ENCODE data around the gene POLR2A. TPM values are rescaled to one million over a fixed set of nuclear protein-coding genes. Genes with fewer than 3 reads are reported as not detected.

Gene POLR2A
- total and polyA plus RNA-seq, 2 of the 13 experiments (the other 11 are each of a cell fraction or from before 2014, with no cell fraction given): 17.8 to 18.3 TPM

GRCh38 chr17:7548585-7549400, 64.6 kb downstream of the POLR2A start, which contains the start of gene TNFSF12 (continued):
- TF ChIP-seq HMG20A (CRISPR knock-in tag; IDR thresholded peaks at IDR 0.05; ENCODE audit: borderline replicate concordance) (no peak), PLRG1 (conservative IDR thresholded peaks at IDR 0.05) (no peak), ZBTB8A (CRISPR knock-in tag; IDR thresholded peaks at IDR 0.05; ENCODE audit: borderline replicate concordance, low read depth) (no peak), UBTF (CRISPR knock-in tag; IDR thresholded peaks at IDR 0.05) (peak; percentile 89), ZNF567 (CRISPR knock-in tag; IDR thresholded peaks at IDR 0.05; ENCODE audit: borderline replicate concordance) (no peak), ZNF430 (CRISPR knock-in tag; IDR thresholded peaks at IDR 0.05) (no peak), ZNF562 (CRISPR knock-in tag; IDR thresholded peaks at IDR 0.05; ENCODE audit: borderline replicate concordance) (no peak), ZFP91 (CRISPR knock-in tag; IDR thresholded peaks at IDR 0.05; ENCODE audit: borderline replicate concordance) (peak; percentile 43; the same call in 1 of the 2 replicates), SAFB2 (CRISPR knock-in tag; IDR thresholded peaks at IDR 0.05; ENCODE audit: borderline replicate concordance, low read depth) (no peak), ZBTB26 (CRISPR knock-in tag; IDR thresholded peaks at IDR 0.05; ENCODE audit: borderline replicate concordance) (no peak), ADNP (CRISPR knock-in tag; IDR thresholded peaks at IDR 0.05) (no peak), ZSCAN9 (CRISPR knock-in tag; IDR thresholded peaks at IDR 0.05; ENCODE audit: borderline replicate concordance) (no peak), EED (CRISPR knock-in tag; IDR thresholded peaks at IDR 0.05) (no peak), PHF20 (CRISPR knock-in tag; IDR thresholded peaks at IDR 0.05) (no peak), KDM2A (CRISPR knock-in tag; IDR thresholded peaks at IDR 0.05; ENCODE audit: borderline replicate concordance, low read depth) (peak; percentile 47; the same call in 1 of the 2 replicates)
- TF ChIP-seq, protein P1, sequence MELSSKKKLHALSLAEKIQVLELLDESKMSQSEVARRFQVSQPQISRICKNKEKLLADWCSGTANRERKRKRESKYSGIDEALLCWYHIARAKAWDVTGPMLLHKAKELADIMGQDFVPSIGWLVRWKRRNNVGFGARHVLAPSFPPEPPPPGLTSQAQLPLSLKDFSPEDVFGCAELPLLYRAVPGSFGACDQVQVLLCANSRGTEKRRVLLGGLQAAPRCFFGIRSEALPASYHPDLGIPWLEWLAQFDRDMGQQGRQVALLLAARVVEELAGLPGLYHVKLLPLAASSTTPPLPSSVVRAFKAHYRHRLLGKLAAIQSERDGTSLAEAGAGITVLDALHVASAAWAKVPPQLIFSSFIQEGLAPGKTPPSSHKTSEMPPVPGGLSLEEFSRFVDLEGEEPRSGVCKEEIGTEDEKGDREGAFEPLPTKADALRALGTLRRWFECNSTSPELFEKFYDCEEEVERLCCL (CRISPR knock-in tag; IDR thresholded peaks at IDR 0.05; ENCODE audit: borderline replicate concordance): no peak
- TF ChIP-seq, protein P2, sequence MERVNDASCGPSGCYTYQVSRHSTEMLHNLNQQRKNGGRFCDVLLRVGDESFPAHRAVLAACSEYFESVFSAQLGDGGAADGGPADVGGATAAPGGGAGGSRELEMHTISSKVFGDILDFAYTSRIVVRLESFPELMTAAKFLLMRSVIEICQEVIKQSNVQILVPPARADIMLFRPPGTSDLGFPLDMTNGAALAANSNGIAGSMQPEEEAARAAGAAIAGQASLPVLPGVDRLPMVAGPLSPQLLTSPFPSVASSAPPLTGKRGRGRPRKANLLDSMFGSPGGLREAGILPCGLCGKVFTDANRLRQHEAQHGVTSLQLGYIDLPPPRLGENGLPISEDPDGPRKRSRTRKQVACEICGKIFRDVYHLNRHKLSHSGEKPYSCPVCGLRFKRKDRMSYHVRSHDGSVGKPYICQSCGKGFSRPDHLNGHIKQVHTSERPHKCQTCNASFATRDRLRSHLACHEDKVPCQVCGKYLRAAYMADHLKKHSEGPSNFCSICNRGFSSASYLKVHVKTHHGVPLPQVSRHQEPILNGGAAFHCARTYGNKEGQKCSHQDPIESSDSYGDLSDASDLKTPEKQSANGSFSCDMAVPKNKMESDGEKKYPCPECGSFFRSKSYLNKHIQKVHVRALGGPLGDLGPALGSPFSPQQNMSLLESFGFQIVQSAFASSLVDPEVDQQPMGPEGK (CRISPR knock-in tag; IDR thresholded peaks at IDR 0.05): peak; percentile 74
- TF ChIP-seq, protein P3, sequence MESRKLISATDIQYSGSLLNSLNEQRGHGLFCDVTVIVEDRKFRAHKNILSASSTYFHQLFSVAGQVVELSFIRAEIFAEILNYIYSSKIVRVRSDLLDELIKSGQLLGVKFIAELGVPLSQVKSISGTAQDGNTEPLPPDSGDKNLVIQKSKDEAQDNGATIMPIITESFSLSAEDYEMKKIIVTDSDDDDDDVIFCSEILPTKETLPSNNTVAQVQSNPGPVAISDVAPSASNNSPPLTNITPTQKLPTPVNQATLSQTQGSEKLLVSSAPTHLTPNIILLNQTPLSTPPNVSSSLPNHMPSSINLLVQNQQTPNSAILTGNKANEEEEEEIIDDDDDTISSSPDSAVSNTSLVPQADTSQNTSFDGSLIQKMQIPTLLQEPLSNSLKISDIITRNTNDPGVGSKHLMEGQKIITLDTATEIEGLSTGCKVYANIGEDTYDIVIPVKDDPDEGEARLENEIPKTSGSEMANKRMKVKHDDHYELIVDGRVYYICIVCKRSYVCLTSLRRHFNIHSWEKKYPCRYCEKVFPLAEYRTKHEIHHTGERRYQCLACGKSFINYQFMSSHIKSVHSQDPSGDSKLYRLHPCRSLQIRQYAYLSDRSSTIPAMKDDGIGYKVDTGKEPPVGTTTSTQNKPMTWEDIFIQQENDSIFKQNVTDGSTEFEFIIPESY (CRISPR knock-in tag; IDR thresholded peaks at IDR 0.05): peak; percentile 63; the same call in 1 of the 2 replicates

Data from HepG2 (cell line).